Neural cell (in vitro differentiated cells): ENCODE measurements around the gene IL17A. TPM values are rescaled to one million over a fixed set of nuclear protein-coding genes. Genes with fewer than 3 reads are reported as not detected.

Experiments used
- H2AFZ ChIP-seq: fragments of 200-600, 300-800 bp; sonication (generic), shearing (Covaris generic); 2 replicates; pipeline ENCODE4 v1.6.0; 2014; ENCODE audit warnings: low read depth, mild to moderate bottlenecking, antibody characterized with exemption, low read length, moderate library complexity
- H3F3A ChIP-seq: fragments of 200-600 bp; shearing (Covaris generic); 2 replicates; pipeline ENCODE4 v1.6.1; 2016; ENCODE audit warnings: mild to moderate bottlenecking, moderate library complexity, mixed read lengths, antibody characterized with exemption, low read length; ENCODE audit not compliant: insufficient read depth, poor library complexity, severe bottlenecking
- H3K27ac ChIP-seq: fragments of 200-600, 300-800 bp; sonication (generic), shearing (Covaris generic); 2 replicates; pipeline ENCODE4 v1.5.1; 2014; ENCODE audit warnings: mild to moderate bottlenecking, low read length, moderate library complexity
- H3K27me3 ChIP-seq: fragments of 300-800, 200-600 bp; sonication (generic), shearing (Covaris generic); 2 replicates; pipeline ENCODE4 v1.6.0; 2014; ENCODE audit warnings: mild to moderate bottlenecking, low read depth, low read length, moderate library complexity; ENCODE audit not compliant: insufficient read depth
- H3K36me3 ChIP-seq: fragments of 300-800, 200-600 bp; sonication (generic), shearing (Covaris generic); 2 replicates; pipeline ENCODE4 v1.5.1; 2014; ENCODE audit warnings: mild to moderate bottlenecking, antibody characterized with exemption, low read length, moderate library complexity; ENCODE audit not compliant: insufficient read depth
- H3K4me2 ChIP-seq: fragments of 300-800, 200-600 bp; sonication (generic), shearing (Covaris generic); 2 replicates; pipeline ENCODE4 v1.6.0; 2014; ENCODE audit warnings: mild to moderate bottlenecking, low read length
- H3K4me3 ChIP-seq: fragments of 300-800, 200-600 bp; sonication (generic), shearing (Covaris generic); 2 replicates; pipeline ENCODE4 v1.5.1; 2014; ENCODE audit warnings: mild to moderate bottlenecking, low read length, moderate library complexity
- H3K79me2 ChIP-seq: fragments of 200-600 bp; shearing (Covaris generic); replicated peaks from 2 replicates; pipeline ENCODE4 v1.6.0; 2014; ENCODE audit warnings: mild to moderate bottlenecking, low read length, moderate library complexity; ENCODE audit not compliant: insufficient read depth
- H3K9ac ChIP-seq: fragments of 300-800, 200-600 bp; sonication (generic), shearing (Covaris generic); 2 replicates; pipeline ENCODE4 v1.6.1; 2016; ENCODE audit warnings: mild to moderate bottlenecking, low read length, mixed read lengths
- H3K9me2 ChIP-seq: fragments of 200-600 bp; shearing (Covaris generic); 2 replicates; pipeline ENCODE4 v1.6.1; 2016; ENCODE audit warnings: mild to moderate bottlenecking, low read length, mixed read lengths; ENCODE audit not compliant: insufficient read depth
- H3K9me3 ChIP-seq: fragments of 200-600, 300-800 bp; sonication (generic), shearing (Covaris generic); 2 replicates; pipeline ENCODE4 v1.6.1; 2016; ENCODE audit warnings: mild to moderate bottlenecking, mixed run types, low read length, moderate library complexity, mixed read lengths
- H4K20me1 ChIP-seq: fragments of 200-600 bp; shearing (Covaris generic); 2 replicates; pipeline ENCODE4 v1.6.1; 2016; ENCODE audit warnings: mild to moderate bottlenecking, mixed run types; ENCODE audit not compliant: insufficient read depth
- EP300 ChIP-seq: fragments of 450-650 bp; conservative IDR thresholded peaks from 2 replicates; pipeline ENCODE4 v1.6.1; 2014; ENCODE audit warnings: antibody characterized with exemption, mild to moderate bottlenecking, moderate library complexity; ENCODE audit not compliant: poor library complexity, severe bottlenecking
- EZH2 ChIP-seq: fragments of 200-600, 300-800 bp; shearing (Covaris generic), sonication (generic); IDR thresholded peaks from 2 replicates; pipeline ENCODE4 v1.6.1; 2014; ENCODE audit warnings: antibody characterized with exemption, low read length, borderline replicate concordance, mild to moderate bottlenecking; ENCODE audit not compliant: insufficient read depth, poor library complexity, severe bottlenecking
- MXI1 ChIP-seq: fragments of 450-650 bp; conservative IDR thresholded peaks from 2 replicates; pipeline ENCODE4 v1.6.1; 2014; ENCODE audit warnings: antibody characterized with exemption, mild to moderate bottlenecking; ENCODE audit not compliant: poor library complexity, severe bottlenecking
- POLR2AphosphoS5 ChIP-seq: IDR thresholded peaks from 2 replicates; pipeline ENCODE4 v1.6.1; 2012
- RAD21 ChIP-seq: fragments of 450-650 bp; conservative IDR thresholded peaks from 2 replicates; pipeline ENCODE4 v1.6.1; 2014; ENCODE audit warnings: antibody characterized with exemption, mild to moderate bottlenecking, moderate library complexity
- SMC3 ChIP-seq: fragments of 450-650 bp; conservative IDR thresholded peaks from 2 replicates; pipeline ENCODE4 v1.6.1; 2014; ENCODE audit warnings: antibody characterized with exemption, mild to moderate bottlenecking, moderate library complexity; ENCODE audit not compliant: poor library complexity
- TAF1 ChIP-seq: IDR thresholded peaks from 2 replicates; pipeline ENCODE4 v1.6.1; 2012; ENCODE audit warnings: low read depth
- polyA plus RNA-seq: library from polyadenylated mRNA; depleted of rRNA; stranded (reverse); fragments of >200 nt; gene quantifications from 2 replicates; pipeline ENCODE4 v1.2.3, GENCODE V29; 2014
- TF ChIP-seq, protein P1 (sequence below): IDR thresholded peaks from 2 replicates; pipeline ENCODE4 v1.6.1; 2012; ENCODE audit warnings: borderline replicate concordance
- TF ChIP-seq, protein P2 (sequence below): fragments of 450-650 bp; IDR thresholded peaks from 2 replicates; pipeline ENCODE4 v1.5.1; 2014; ENCODE audit warnings: antibody characterized with exemption, mild to moderate bottlenecking, moderate library complexity; ENCODE audit not compliant: poor library complexity, severe bottlenecking

Gene IL17A
- polyA plus RNA-seq, 1 donor from 2014 or later: not detected

DNA sequence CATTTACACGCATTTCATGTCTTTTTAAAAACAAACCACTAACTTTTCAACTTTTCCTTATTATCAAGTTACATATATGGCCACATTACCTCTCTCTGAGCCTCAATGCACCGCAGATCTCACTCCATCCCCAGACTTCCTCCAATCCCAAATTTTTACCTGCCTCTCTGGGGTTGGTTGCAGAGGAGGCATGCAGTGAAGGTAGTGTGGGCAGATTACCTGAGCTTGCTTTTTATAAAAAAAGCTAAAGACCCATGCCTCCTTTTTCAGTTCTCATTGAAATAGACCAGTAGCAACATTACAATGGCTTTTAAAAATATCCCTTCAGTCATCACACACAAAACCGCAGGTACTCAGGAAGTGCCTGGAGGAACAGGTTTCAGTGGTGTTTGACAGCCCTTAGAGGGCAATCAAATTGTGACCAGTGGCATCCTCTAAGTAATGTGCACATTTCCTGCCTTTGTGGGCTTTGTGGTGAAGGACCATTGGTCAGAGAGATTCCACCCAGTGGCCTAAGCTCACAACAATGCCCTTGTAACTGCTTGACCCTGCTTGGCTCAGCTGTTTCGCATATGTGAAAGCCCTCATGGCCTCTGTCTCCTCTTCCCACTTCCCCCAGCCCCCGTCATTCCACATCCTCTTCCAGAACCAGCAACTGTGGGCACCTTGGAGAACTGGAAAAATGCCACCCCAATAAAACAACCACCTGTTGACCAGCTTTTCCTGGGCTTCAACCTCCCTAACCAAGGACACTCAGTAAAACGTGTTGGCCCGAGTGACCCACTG, 30.2 kb upstream of the IL17A start:
- no peak overlapping the region for H3K27ac ChIP-seq
- H3K27me3 ChIP-seq: no peaks in the 10 kb centered on the region
- TF ChIP-seq RAD21 (no peak), SMC3 (no peak), POLR2AphosphoS5 (no peak), EZH2 (no peak), EP300 (no peak), MXI1 (no peak), TAF1 (no peak)
- TF ChIP-seq, protein P1, sequence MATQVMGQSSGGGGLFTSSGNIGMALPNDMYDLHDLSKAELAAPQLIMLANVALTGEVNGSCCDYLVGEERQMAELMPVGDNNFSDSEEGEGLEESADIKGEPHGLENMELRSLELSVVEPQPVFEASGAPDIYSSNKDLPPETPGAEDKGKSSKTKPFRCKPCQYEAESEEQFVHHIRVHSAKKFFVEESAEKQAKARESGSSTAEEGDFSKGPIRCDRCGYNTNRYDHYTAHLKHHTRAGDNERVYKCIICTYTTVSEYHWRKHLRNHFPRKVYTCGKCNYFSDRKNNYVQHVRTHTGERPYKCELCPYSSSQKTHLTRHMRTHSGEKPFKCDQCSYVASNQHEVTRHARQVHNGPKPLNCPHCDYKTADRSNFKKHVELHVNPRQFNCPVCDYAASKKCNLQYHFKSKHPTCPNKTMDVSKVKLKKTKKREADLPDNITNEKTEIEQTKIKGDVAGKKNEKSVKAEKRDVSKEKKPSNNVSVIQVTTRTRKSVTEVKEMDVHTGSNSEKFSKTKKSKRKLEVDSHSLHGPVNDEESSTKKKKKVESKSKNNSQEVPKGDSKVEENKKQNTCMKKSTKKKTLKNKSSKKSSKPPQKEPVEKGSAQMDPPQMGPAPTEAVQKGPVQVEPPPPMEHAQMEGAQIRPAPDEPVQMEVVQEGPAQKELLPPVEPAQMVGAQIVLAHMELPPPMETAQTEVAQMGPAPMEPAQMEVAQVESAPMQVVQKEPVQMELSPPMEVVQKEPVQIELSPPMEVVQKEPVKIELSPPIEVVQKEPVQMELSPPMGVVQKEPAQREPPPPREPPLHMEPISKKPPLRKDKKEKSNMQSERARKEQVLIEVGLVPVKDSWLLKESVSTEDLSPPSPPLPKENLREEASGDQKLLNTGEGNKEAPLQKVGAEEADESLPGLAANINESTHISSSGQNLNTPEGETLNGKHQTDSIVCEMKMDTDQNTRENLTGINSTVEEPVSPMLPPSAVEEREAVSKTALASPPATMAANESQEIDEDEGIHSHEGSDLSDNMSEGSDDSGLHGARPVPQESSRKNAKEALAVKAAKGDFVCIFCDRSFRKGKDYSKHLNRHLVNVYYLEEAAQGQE: no peak
- TF ChIP-seq, protein P2, sequence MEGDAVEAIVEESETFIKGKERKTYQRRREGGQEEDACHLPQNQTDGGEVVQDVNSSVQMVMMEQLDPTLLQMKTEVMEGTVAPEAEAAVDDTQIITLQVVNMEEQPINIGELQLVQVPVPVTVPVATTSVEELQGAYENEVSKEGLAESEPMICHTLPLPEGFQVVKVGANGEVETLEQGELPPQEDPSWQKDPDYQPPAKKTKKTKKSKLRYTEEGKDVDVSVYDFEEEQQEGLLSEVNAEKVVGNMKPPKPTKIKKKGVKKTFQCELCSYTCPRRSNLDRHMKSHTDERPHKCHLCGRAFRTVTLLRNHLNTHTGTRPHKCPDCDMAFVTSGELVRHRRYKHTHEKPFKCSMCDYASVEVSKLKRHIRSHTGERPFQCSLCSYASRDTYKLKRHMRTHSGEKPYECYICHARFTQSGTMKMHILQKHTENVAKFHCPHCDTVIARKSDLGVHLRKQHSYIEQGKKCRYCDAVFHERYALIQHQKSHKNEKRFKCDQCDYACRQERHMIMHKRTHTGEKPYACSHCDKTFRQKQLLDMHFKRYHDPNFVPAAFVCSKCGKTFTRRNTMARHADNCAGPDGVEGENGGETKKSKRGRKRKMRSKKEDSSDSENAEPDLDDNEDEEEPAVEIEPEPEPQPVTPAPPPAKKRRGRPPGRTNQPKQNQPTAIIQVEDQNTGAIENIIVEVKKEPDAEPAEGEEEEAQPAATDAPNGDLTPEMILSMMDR: no peak
- no peaks in the 10 kb centered on the region for H4K20me1 ChIP-seq
- H2AFZ ChIP-seq: no peak overlapping the region
- H3K36me3 ChIP-seq: no peaks in the 10 kb centered on the region
- H3K79me2 ChIP-seq: no peaks in the 10 kb centered on the region
- no peaks in the 10 kb centered on the region for H3K9me3 ChIP-seq
- no peaks in the 10 kb centered on the region for H3K9me2 ChIP-seq
- H3K9ac ChIP-seq: no peak overlapping the region
- no peak overlapping the region for H3K4me3 ChIP-seq
- no peak overlapping the region for H3K4me2 ChIP-seq
- no peaks in the 10 kb centered on the region for H3F3A ChIP-seq

- no peaks in the 10 kb centered on the region for H3F3A ChIP-seq
- H3K79me2 ChIP-seq: no peaks in the 10 kb centered on the region
- no peaks in the 10 kb centered on the region for H3K27me3 ChIP-seq
- H4K20me1 ChIP-seq: no peaks in the 10 kb centered on the region
- H3K36me3 ChIP-seq: no peaks in the 10 kb centered on the region
- H3K9me2 ChIP-seq: no peaks in the 10 kb centered on the region
- H3K4me3 ChIP-seq: no peak overlapping the region
- no peaks in the 10 kb centered on the region for H3K9me3 ChIP-seq
- no peak overlapping the region for H3K9ac ChIP-seq
- no peak overlapping the region for H3K27ac ChIP-seq
- TF ChIP-seq TAF1 (no peak), MXI1 (no peak), EP300 (no peak), EZH2 (no peak), POLR2AphosphoS5 (no peak), SMC3 (no peak), RAD21 (no peak)
- TF ChIP-seq, protein P1: no peak
- TF ChIP-seq, protein P2: no peak
- no peak overlapping the region for H3K4me2 ChIP-seq
- no peak overlapping the region for H2AFZ ChIP-seq
Measured at GRCh38 chr6:52157301-52157941, 28.8 kb upstream of the IL17A start.
